GM12873 (cell line): ENCODE measurements around the gene COL1A1.
A peak's percentile ranks its signal among the peaks of the same experiment; 100 is the strongest.

Experiments
- CTCF ChIP-seq: IDR thresholded peaks from 2 replicates; pipeline ENCODE4 v1.5.1; 2012; ENCODE audit warnings: low read depth, mild to moderate bottlenecking, moderate library complexity, low read length, control low read depth; ENCODE audit not compliant: insufficient read depth; ENCODE audit errors: missing control alignments

The COL1A1 gene

GRCh38 chr17:50198026-50198669 lies 3.3 kb downstream of the COL1A1 start:
- TF ChIP-seq CTCF, result peak; percentile 79

DNA sequence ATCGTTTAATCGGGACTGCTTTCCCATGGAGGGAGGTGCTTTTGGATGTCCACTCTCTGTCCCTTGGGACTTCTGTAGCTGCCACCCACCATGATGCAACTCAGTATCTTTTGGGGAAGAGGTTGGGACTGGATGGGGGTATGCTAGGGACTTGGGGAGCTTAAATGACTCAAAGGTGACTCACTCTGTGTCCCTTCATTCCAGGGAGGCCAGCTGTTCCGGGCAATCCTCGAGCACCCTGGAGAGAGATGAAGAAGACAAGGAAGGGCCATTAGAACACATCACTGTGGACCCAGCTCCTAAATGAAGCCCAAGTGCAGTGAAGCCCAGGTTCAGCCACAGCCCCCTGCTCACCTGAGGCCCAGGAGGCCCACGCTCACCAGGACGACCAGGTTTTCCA lies 4.6 kb downstream of the COL1A1 start:
- no peak for TF ChIP-seq CTCF

- TF ChIP-seq CTCF, result no peak
Measured at GRCh38 chr17:50196036-50196435, 5.4 kb downstream of the COL1A1 start.

DNA sequence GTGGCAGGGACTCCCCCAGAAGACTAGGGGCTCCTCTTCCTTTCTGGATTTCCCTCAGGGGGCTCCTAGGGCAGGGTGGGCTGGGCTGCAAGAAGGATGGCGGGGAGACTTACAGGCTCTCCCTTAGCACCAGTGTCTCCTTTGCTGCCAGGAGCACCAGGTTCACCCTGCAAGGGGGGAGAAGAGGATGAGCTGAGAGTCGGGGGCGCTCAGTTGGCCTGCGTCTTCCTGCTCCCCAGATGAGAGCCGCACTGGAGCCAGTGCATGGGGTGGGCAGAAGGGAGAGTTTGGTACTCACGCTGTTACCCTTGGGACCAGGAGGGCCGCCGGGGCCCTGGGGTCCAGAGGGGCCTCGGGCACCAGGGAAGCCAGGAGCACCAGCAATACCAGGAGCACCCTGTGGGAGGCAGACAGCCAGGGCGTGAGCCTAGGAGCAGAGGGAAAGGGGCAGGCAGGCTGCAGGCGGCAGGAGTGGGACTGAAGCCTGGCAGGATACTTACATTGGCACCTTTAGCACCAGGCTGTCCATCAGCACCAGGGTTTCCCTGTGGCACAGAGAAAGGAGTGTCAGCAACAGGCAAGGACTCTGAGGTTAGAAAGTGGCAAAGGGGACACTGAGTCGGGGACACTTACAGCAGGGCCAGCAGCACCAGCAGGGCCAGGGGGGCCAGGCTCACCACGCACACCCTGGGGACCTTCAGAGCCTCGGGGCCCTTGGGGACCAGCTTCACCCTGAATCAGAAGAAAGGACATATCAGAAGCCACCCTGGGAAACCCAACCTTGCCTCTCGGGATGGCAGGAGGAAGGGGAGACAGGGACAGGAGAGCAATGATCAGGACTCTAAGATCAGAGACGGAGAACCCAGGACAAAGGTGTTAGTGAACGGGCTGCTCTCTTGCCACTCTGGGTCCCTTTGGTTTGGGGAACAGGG lies 6.2 kb downstream of the COL1A1 start:
- peak; percentile 32 for TF ChIP-seq CTCF

- TF ChIP-seq CTCF, result no peak
Measured at GRCh38 chr17:50194140-50194933, 7.1 kb downstream of the COL1A1 start.

- no peak for TF ChIP-seq CTCF
Measured at GRCh38 chr17:50192618-50193291, 8.7 kb downstream of the COL1A1 start.

DNA sequence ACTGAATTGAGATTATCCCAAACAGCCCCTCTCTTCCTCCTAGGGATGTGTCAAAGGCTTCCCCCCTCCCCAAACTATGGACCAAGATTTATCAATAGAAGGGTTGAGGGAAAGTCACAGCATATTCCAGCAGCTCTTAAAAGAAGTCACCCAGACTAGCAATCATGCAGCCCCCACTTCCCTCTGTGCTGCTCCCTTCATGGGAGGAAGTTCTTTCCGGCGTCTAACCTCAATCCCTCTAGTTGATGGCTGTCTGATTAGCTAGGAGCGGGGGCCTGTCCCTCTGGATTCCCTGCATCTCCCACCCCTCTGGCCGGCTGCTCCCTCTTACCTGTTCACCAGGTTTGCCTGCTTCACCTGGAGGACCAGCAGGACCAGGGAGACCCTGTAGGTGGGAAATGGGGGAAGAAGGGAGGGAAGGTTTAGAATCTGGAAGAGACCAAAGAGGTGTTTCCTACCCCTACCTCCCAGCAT lies 9.2 kb downstream of the COL1A1 start:
- TF ChIP-seq CTCF, result no peak
